Measurements from ENCODE around the gene KLB.

The KLB gene

DNA sequence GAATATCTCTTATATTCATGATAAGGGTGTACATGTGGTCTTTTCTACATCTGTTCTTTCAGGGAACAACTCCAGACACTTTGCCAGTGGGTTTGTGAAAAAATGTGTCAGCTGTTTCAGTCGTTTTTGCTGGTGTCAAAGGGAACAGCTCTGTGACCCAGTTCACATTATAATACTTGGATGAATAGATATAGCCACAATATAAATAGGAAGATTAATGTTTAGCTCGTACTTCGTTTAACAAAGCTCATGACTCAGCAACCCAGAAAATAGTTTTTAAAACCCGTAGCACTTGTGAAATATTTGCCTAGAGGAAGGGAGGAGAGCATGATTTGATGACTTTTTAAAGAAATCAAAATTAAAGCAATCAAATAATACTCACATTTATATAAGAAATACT is 60.0 kb downstream of the KLB start:
- DNase-seq: no peak

DNA sequence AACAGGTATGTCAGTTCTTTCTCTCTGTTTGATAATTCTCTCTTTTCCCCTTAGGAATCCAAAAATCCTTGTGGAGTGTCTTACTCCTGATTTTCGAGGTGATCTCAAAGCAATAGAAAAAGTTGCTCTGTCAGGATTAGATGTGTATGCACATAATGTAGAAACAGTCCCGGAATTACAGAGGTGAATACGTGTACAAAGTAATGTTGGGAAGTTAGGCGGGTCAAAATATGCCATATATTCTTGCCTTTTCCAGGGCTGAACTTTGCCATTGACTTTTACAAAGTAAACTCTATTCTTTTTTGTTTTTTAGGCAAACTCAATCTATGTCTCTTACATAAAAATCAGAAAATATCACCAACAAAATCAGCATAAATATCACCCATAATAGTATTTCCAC is 60.7 kb downstream of the KLB start:
- DNase-seq: no peak

DNA sequence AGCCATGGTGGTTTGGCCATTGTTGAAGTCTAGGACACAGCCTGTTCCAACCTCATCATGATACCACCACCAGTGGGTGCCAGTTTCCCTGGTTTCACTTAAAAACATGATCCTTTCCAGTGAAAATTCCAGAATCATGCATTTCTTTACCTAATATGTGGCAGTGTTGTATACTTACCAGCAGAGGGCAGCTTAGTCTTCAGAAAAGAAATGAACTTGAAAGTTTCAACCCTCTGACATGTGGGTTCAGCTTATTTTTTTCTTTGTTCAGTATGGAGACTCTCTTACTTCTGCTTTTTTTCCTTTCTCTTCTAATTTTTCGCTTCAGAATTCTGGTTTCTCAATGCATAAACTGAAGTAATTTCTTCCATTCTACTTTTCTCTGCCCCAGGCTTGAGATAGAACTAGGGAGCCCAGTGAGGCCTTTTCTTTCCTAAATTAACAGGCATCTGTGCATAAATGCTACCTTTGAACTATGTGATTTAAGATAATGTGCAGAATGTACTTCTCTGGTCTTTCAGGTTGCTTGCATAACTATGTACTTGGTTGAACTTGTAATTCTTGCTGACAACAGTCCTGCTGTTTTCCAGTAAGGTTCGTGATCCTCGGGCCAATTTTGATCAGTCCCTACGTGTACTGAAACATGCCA is 62.8 kb downstream of the KLB start:
- no peak for DNase-seq

DNA sequence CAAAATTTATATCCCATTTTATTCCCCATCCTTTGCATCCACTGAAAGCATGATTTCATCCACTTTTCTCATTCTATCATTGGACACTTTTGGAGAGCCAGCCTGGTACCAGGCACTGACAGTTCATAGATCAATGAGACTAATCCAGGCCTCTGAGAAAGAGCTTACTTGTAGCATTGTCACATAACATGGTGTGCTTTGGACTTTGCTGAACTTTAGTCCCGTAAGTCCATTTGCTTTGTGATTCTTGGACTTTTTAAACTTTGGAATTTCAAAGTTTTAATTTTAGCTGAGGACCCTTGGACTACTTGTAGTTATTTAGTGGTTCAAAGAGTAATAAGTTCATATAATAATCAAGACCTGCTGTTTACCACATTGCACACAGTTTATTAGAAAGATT is 63.7 kb downstream of the KLB start:
- DNase-seq: no peak

DNA sequence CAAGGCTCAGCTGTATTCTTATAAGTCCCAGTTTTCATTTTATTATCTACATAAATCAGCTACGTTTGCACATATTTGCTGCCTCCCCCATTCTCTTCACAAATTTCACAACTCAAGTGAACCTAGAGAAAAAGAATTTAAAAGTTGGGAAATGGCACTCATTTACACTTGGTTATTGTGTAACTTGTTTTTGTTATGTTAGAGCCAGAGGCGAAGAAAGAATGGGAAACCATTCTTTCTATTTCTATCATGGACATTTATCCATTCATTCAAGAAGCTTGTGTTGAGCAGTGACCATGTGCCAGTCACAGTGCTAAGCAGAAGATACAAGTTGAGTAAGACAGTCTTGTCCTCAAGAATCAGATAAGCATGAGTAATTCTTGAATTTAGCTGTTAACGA is 65.7 kb downstream of the KLB start:
- DNase-seq: no peak

DNA sequence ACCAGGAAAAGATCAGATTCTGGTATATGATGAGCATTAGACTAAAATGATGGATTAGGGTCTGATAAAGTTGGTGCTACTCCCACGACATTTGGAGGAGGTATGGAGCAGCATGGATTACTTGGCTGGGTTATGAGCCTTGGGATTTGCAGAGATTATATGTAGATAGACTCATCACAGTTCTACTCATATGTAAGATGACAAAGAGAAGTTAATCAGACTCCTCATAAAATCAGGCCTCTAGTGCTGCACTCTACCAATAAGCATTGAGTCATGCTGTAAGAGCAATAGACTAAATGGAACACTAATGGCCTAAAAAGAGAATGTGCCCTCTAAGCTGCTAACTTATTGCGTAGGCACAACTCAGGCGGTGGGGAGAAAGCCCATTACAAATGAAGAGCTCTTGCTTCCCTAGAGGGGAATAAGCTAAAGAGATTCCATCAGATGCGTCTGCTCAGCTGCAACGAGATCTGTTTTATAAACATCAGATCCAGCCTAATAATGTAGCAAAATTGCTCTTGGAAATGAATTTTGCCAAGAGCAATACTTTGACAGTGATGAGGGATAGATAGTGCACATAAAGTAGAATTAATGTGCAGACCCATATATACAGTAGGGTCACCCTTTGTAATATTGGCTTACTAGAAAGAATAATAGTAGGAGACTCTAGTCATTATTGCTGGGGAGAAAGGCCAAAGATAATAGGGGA is 69.6 kb downstream of the KLB start:
- no peak for DNase-seq

DNA sequence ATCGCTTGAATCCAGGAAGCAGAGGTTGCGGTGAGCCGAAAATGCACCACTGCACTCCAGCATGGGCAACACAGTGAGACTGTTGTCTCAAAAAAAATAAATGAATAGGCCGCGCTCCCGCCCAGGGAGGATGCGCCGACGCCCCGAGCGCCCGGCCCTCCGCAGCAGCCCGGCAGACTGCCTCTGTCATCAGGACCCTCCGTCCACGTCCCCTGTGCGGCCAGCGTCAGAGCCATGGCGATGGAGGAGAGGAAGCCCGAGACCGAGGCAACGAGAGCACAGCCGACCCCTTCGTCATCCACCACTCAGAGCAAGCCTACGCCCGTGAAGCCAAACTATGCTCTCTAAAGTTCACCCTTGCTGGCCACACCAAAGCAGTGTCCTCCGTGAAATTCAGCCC is 73.5 kb downstream of the KLB start:
- DNase-seq: no peak

DNA sequence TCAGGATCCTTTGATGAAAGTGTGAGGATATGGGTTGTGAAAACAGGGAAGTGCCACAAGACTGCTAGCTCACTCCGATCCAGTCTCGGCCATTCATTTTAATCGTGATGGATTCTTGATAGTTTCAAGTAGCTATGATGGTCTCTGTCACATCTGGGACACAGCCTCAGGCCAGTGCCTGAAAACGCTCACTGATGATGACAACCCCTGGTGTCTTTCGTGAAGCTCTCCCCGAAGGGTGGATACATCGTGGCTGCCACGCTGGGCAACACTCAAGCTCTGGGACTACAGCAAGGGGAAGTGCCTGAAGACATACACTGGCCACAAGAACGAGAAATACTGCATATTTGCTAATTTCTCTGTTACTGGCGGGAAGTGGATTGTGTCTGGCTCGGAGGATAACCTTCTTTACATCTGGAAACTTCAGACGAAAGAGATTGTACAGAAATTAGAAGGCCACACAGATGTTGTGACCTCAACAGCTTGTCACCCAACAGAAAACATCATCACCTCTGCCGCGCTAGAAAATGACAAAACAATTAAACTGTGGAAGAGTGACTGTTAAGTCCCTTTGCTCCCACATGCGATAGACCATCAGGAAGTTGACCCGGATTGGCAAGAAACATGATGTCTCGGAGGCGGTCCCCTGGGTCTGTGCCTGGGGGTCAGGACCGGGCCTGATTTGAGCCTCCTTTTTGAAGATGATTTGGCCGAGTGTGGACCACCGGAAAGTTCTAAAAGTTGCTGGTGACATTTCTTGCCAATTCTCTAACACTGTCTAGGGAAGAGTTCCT is 74.4 kb downstream of the KLB start:
- no peak for DNase-seq

DNA sequence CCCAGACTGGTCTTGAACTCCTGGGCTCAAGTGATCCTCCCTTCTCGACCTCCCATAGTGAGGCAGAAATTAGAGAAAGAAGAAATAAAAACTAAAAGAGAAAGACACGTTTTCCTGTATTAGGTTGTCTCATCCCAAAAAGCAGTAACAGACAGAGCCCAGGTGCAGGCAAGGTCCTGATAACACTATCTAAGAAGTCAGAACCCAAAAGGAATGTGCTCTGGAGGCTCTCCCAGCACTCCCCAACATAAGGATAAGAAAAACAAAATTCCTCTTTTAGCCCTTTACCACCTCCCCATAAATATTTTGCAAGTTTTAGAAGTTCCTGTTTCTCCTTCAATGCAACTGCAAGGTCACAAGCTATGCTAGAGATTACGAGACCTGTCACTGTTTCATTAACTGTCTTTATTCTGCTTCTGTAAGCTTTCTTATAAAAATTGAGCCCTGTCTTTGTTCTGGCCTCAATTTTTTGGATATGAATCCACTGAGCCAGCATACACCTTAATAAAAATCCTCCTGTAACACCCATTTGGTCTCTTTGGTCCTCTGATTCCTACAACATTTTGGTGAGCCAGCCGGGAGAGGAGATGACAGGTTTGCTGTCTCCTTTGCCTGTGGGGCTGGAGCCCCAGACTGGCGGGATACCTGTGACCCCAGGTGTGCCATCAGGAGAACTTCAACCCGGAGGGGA is 78.0 kb downstream of the KLB start:
- no peak for DNase-seq

DNA sequence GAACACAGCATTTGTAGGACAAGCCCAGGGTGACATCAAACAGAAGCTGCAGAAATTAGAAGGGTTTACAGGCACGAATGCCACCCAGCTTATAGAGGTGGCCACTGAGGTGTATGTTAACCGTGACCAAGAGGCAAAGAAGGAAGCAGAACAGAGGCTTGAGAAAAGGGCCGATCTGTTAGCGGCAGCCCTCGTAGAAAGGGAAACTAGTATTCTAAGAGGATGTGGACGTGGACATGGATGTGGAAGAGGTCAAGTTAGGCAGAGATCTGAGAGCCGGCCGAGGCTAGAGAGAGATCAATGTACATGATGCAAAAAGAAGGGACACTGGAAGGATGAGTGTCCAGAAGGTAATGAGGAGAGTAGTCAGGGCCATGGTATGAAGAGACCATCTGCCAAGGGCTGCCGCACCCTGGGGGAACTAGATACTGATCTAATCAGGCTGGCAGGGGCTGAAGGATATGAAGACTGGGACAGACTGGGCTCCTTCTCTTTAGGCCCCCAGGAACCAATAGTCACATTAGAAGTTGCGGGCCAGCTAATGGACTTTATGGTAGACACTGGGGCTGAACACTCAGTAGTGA is 79.6 kb downstream of the KLB start:
- no peak for DNase-seq

DNA sequence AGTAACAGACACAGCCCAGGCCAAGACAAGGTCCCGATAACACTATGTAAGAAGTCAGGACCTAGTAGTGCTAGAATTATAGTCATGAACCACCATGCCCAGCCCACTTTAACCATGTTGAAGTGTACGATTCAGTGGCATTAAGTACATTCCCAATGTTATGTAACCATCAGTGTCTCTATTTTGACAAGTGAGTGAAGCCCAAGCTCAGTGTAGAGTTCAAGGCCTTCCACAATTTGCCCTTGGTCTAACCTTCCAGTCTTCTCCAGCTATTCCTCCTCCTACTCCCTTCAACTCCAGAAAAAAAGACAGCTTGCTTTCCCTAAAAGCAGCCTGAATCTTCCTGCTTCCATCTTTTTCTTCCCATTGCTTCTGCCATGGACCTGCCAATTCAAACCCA is 83.6 kb downstream of the KLB start:
- DNase-seq: no peak

DNA sequence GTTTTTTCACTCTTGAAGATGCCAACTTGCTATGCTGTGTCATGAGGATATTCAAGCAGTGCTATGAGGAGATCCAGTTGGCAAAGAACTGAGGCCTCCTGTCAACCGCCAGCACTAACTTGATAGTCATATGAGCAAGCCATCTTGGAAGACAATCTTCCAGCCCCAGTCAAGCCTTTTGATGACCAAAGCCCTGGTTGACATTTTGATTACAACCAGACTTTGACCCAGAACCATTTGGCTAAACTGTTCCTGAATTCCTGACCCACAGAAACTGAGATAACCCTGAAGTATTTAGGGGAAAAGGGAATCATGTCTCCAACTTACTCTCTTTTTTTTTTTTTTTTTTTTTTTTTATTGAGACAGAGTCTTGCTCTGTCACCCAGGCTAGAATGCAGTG is 87.6 kb downstream of the KLB start:
- no peak for DNase-seq

DNA sequence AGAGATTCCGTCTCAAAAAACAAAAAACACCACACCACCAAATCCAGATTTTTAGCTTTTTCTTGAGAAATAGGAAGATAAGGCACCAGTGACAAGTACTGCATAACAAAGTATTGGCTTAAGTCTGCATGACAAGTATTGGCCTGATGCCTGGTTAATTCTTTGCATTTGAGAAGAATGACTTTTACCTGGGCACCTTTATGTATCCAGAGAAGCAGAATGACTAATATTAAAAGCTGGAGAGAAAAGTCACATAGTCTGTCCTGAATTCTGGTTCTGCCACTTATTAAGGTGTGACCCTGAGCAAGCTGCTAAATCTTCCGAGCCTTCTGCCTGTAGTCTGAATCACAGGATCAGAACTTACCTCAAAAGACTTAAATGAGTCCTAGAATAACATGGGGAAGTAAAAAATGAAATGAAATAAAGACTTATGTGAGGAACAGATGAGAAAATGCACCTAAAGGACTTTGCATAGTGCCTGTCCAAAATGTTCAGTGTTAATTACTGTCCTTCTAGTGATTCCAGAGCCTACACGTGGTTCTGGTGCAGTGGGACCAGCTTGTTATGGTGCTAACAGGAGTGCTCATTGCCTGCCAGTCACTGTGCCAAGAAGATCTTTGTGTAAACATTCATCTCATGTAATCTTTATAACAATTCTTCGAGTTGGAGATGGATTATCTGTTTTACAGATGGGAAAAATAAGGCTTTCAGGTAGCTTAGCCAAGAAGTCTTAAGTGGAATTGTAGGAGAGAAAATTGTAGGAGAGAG is 88.9 kb downstream of the KLB start:
- DNase-seq: no peak

DNA sequence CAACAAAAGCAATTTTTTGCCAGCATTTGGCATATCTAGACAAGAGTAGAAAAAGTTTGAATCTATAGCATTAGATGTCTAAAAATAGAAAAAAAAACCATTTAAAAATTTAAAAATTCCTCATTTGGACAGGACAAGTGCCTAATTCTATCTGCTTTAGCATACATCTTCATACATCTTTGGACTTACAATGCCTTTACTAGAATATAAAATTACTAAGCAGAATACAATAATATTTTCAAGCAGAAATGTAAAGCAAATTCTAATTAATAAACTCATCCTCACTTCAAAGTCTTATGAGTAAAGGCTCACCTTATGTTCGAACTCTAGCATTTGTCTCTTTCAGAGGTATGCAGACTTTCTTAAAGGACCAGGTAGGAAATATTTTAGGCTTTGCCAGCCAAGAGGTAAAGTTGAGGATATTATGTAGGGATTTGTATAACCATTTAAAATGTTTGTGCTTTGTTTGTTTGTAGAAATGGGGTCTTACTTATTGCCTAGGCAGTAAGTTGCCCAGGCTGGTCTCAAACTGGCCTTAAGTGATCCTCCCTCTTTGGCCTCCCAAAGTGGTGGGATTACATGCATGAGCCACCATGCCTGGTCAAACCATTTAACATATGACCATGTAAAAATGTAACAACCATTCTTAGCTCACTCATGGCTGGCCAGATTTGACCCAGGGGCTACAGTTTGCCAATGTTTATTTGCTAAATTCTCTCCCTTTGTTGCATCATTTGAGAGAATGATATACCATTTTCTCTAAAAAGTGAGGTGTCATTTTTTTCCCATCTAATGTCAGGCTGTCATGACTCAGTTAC is 91.4 kb downstream of the KLB start:
- no peak for DNase-seq

DNA sequence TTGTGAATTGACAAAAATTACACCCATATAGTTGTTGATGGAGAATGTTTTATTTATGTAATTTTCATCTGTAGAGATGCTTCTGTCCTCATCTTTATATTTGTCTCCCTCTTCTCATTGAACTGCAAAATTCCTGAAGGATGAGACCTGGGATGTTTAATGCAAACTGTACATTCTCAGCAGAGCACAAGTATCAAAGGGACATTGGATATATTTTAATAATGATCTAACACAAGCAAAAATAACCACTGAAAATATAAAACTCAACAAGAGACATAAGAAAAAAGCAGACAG is 91.9 kb downstream of the KLB start:
- no peak for DNase-seq
